Measurements from ENCODE around the gene CBX8. TPM values are rescaled to one million over a fixed set of nuclear protein-coding genes. Genes with fewer than 3 reads are reported as not detected.

The CBX8 gene
- total and polyA plus RNA-seq, 2 of the 13 experiments (the other 11 are each of a cell fraction or from before 2014, with no cell fraction given) = 0.34 to 12.6 TPM

DNA sequence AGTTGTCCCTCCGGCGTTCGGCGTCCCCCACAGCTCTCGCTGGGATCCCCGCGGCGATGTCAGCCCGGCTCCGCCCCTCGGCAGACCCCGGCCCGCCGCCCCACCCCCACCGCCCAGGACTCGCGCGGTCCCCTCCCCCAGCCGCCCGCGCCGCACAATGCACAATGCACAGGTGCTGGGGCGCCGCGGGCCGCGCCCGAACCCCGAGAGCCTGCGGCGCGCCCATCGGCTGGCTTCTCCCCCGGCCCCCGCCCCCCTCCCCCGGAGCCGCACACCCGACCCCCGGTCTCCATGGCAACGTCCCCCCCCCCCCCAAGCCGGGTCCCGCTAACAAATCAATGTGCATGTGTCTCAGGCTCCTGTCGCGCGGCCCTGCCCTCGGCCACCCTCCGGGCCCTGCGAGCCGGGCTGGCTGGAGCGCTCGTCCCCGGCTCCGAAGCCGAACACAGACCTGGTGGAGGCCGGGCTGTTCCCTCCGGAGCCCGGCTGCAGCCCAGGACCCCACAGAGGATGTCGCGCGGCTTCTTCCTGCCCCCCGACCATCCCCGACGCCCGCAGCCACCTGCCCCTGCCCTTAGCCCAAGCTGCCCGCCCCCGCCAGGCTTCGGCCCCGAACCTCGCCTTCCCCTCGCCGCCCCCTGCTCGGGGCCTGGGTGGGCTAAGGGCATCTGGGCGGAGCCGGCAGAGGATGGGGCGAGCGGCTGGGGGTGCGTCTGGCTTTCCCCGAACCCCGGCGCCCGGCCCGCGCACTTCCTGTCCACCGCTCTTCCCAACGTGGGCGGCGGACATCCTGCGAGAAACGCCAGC lies 818 bp upstream of the CBX8 start (continued):
- TF ChIP-seq KDM5B (CRISPR knock-in tag; IDR thresholded peaks at IDR 0.05; ENCODE audit: borderline replicate concordance) (no peak), NFKB2 (CRISPR knock-in tag; IDR thresholded peaks at IDR 0.05; ENCODE audit: borderline replicate concordance) (no peak), CENPT (CRISPR knock-in tag; IDR thresholded peaks at IDR 0.05; ENCODE audit: low read depth) (no peak), ZNF33B (CRISPR knock-in tag; IDR thresholded peaks at IDR 0.05) (peak; percentile 49; the same call in 1 of the 2 replicates), POLR2A (IDR thresholded peaks at IDR 0.05; ENCODE audit: insufficient read depth in 1 of 2, low read depth in 2 of 2, low read length in 2 of 2) (peak in 1 of 2 experiments; percentile 22; a peak in 1 of 4 replicates), GATA4 (IDR thresholded peaks at IDR 0.05; ENCODE audit: borderline replicate concordance, low read depth) (no peak), ZFP37 (CRISPR knock-in tag; IDR thresholded peaks at IDR 0.05; ENCODE audit: borderline replicate concordance) (no peak), WIZ (CRISPR knock-in tag; IDR thresholded peaks at IDR 0.05) (no peak), POLR2AphosphoS2 (IDR thresholded peaks at IDR 0.05; ENCODE audit: low read depth, low read length) (no peak), SOX13 (IDR thresholded peaks at IDR 0.05) (peak; percentile 32; the same call in 1 of the 2 replicates), SOX13 (CRISPR knock-in tag; conservative IDR thresholded peaks at IDR 0.05 in 1 of 2, IDR thresholded peaks at IDR 0.05 in 1 of 2) (no peak), ZFX (CRISPR knock-in tag; IDR thresholded peaks at IDR 0.05; ENCODE audit: low read depth) (peak; percentile 18), RXRA (CRISPR knock-in tag; IDR thresholded peaks at IDR 0.05) (0 out of 2 replicates have a peak, but pooled peaks have one; percentile 5), ZZZ3 (CRISPR knock-in tag; IDR thresholded peaks at IDR 0.05; ENCODE audit: borderline replicate concordance) (peak; percentile 6; the same call in 1 of the 2 replicates), NBN (conservative IDR thresholded peaks at IDR 0.05) (no peak), ZNF256 (CRISPR knock-in tag; conservative IDR thresholded peaks at IDR 0.05) (no peak), RBFOX2 (IDR thresholded peaks at IDR 0.05; ENCODE audit: low read depth, low read length) (0 out of 2 replicates have a peak, but pooled peaks have one; percentile 41), MBNL3 (CRISPR knock-in tag; conservative IDR thresholded peaks at IDR 0.05) (no peak)
- TF ChIP-seq, protein P1, sequence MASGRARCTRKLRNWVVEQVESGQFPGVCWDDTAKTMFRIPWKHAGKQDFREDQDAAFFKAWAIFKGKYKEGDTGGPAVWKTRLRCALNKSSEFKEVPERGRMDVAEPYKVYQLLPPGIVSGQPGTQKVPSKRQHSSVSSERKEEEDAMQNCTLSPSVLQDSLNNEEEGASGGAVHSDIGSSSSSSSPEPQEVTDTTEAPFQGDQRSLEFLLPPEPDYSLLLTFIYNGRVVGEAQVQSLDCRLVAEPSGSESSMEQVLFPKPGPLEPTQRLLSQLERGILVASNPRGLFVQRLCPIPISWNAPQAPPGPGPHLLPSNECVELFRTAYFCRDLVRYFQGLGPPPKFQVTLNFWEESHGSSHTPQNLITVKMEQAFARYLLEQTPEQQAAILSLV (CRISPR knock-in tag; IDR thresholded peaks at IDR 0.05; ENCODE audit: borderline replicate concordance) = no peak
- TF ChIP-seq, protein P2, sequence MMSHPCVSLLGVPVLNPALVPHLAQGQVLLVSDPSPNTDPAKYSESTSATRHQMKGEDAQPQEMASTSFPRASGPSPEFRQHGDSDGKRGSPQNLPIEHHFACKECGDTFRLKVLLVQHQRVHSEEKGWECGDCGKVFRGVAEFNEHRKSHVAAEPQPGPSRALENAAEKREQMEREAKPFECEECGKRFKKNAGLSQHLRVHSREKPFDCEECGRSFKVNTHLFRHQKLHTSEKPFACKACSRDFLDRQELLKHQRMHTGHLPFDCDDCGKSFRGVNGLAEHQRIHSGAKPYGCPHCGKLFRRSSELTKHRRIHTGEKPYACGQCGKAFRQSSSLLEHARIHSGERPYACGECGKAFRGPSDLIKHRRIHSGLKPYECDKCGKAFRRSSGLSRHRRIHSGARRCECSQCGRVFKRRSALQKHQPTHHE (CRISPR knock-in tag; IDR thresholded peaks at IDR 0.05; ENCODE audit: borderline replicate concordance) = 0 out of 2 replicates have a peak, but pooled peaks have one; percentile 31
- TF ChIP-seq, protein P3, sequence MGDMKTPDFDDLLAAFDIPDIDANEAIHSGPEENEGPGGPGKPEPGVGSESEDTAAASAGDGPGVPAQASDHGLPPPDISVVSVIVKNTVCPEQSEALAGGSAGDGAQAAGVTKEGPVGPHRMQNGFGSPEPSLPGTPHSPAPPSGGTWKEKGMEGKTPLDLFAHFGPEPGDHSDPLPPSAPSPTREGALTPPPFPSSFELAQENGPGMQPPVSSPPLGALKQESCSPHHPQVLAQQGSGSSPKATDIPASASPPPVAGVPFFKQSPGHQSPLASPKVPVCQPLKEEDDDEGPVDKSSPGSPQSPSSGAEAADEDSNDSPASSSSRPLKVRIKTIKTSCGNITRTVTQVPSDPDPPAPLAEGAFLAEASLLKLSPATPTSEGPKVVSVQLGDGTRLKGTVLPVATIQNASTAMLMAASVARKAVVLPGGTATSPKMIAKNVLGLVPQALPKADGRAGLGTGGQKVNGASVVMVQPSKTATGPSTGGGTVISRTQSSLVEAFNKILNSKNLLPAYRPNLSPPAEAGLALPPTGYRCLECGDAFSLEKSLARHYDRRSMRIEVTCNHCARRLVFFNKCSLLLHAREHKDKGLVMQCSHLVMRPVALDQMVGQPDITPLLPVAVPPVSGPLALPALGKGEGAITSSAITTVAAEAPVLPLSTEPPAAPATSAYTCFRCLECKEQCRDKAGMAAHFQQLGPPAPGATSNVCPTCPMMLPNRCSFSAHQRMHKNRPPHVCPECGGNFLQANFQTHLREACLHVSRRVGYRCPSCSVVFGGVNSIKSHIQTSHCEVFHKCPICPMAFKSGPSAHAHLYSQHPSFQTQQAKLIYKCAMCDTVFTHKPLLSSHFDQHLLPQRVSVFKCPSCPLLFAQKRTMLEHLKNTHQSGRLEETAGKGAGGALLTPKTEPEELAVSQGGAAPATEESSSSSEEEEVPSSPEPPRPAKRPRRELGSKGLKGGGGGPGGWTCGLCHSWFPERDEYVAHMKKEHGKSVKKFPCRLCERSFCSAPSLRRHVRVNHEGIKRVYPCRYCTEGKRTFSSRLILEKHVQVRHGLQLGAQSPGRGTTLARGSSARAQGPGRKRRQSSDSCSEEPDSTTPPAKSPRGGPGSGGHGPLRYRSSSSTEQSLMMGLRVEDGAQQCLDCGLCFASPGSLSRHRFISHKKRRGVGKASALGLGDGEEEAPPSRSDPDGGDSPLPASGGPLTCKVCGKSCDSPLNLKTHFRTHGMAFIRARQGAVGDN (CRISPR knock-in tag; IDR thresholded peaks at IDR 0.05) = 0 out of 2 replicates have a peak, but pooled peaks have one; percentile 3
- TF ChIP-seq, protein P4, sequence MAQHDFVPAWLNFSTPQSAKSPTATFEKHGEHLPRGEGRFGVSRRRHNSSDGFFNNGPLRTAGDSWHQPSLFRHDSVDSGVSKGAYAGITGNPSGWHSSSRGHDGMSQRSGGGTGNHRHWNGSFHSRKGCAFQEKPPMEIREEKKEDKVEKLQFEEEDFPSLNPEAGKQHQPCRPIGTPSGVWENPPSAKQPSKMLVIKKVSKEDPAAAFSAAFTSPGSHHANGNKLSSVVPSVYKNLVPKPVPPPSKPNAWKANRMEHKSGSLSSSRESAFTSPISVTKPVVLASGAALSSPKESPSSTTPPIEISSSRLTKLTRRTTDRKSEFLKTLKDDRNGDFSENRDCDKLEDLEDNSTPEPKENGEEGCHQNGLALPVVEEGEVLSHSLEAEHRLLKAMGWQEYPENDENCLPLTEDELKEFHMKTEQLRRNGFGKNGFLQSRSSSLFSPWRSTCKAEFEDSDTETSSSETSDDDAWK (CRISPR knock-in tag; IDR thresholded peaks at IDR 0.05) = no peak

Data from HepG2 (cell line).